GM18499 (cell line): ENCODE measurements around the gene DHRS1.

ENCODE experiments used
- ATAC-seq: cut with Tn5 transposase; IDR thresholded peaks from one replicate; pipeline ENCODE4 v1.9.1; 2021; ENCODE audit warnings: moderate number of reproducible peaks; ENCODE audit not compliant: insufficient read depth, unreplicated experiment

DHRS1 gene

GRCh38 chr14:24310646-24311604 is 11.3 kb upstream of the DHRS1 start, which contains the start of gene LTB4R:
LTB4R (plus strand) TSS chr14:24311502; CDS start chr14:24315652, 4,150 bp downstream.
- ATAC-seq, result peak; percentile 44

- ATAC-seq, result no peak
Measured at GRCh38 chr14:24310265-24310645, 10.7 kb upstream of the DHRS1 start.

GRCh38 chr14:24309538-24310264 is 10.1 kb upstream of the DHRS1 start, which contains the start of gene LTB4R2:
LTB4R2 (plus strand) TSS chr14:24310140; CDS start chr14:24310665, 525 bp downstream.
- no peak for ATAC-seq

- no peak for ATAC-seq
Measured at GRCh38 chr14:24308342-24309124, 9.0 kb upstream of the DHRS1 start.

GRCh38 chr14:24307575-24308341 is 8.2 kb upstream of the DHRS1 start, which contains the start of gene CIDEB:
CIDEB (minus strand) TSS chr14:24307977; CDS start chr14:24307858, 119 bp downstream.
- ATAC-seq, result no peak

- ATAC-seq, result no peak
Measured at GRCh38 chr14:24307156-24307574, 7.6 kb upstream of the DHRS1 start.

- no peak for ATAC-seq
Measured at GRCh38 chr14:24304019-24304387, 4.4 kb upstream of the DHRS1 start.

- no peak for ATAC-seq
Measured at GRCh38 chr14:24300326-24300980, 873 bp upstream of the DHRS1 start.

GRCh38 chr14:24298892-24299254 is 707 bp downstream of the DHRS1 start:
- ATAC-seq, result peak; percentile 2

GRCh38 chr14:24297190-24297964 is 2.2 kb downstream of the DHRS1 start:
- ATAC-seq, result no peak

- ATAC-seq, result peak; percentile 69
Measured at GRCh38 chr14:24296341-24297157, 3.0 kb downstream of the DHRS1 start.

- no peak for ATAC-seq
Measured at GRCh38 chr14:24293525-24293924, 6.1 kb downstream of the DHRS1 start.

- no peak for ATAC-seq
Measured at GRCh38 chr14:24292118-24292807, 7.3 kb downstream of the DHRS1 start.

- no peak for ATAC-seq
Measured at GRCh38 chr14:24291446-24292117, 8.0 kb downstream of the DHRS1 start.

- no peak for ATAC-seq
Measured at GRCh38 chr14:24290746-24291145, 8.8 kb downstream of the DHRS1 start.

- ATAC-seq, result no peak
Measured at GRCh38 chr14:24289649-24290280, 9.8 kb downstream of the DHRS1 start.
